ENCODE results near the gene MAU2. TPM values are rescaled to one million over a fixed set of nuclear protein-coding genes. Genes with fewer than 3 reads are reported as not detected.
"Not testable (repeated sequence)": the region's sequence is repeated elsewhere in the genome, so short reads cannot be mapped to it uniquely, and the experiment has no call there.

MAU2 gene
- total RNA-seq, 1 experiment from 2014 or later, result 37.3 TPM

DNA sequence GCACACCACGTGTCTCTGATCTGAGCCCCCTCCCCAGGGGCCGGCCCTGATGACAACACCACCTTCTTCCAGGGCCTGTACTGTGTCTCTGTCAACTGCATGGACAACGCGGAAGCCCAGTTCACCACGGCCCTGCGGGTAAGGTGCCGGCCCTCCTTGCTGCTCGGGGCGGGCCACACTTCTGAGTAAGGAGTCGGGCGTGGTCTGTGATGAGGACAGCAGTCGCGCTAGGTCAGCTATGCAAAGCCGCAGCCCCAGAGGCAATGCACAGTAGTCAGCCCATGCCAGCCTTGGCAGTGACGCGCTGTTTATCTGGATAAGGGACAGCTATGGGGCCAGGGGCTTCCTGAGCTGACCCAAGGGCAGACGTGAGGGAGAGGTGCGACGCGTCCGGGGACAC lies 24.6 kb downstream of the MAU2 start:
- Histone ChIP-seq H3K27me3 (ENCODE audit: low read length) (no peaks in the 10 kb centered on the region), H4K20me1 (ENCODE audit: insufficient read depth, low read depth, low read length) (0 out of 2 replicates have a peak, but pooled peaks cover 7% of the 10 kb centered on the region), H3K79me2 (ENCODE audit: low read length) (no peaks in the 10 kb centered on the region), H2AFZ (ENCODE audit: low read length) (no peak overlapping the region), H3K4me3 (ENCODE audit: low read length) (no peak overlapping the region), H3K27ac (ENCODE audit: low read length) (no peak overlapping the region), H3K9ac (ENCODE audit: low read length) (no peak overlapping the region), H3K4me2 (ENCODE audit: low read depth, low read length, poor library complexity, severe bottlenecking) (no peak overlapping the region), H3K9me2 (replicated peaks; ENCODE audit: insufficient read depth, low read length) (no peaks in the 10 kb centered on the region), H3K4me1 (ENCODE audit: low read length) (no peaks in the 10 kb centered on the region), H3K36me3 (ENCODE audit: insufficient read depth, low read length) (peaks cover 14% of the 10 kb centered on the region), H3K9me3 (ENCODE audit: low read length) (no peaks in the 10 kb centered on the region)
- DNase-seq, result no peak

GRCh38 chr19:19345970-19346369 lies 25.3 kb downstream of the MAU2 start:
- Histone ChIP-seq H3K4me3 (ENCODE audit: low read length) (no peak overlapping the region), H3K27me3 (ENCODE audit: low read length) (no peaks in the 10 kb centered on the region), H3K27ac (ENCODE audit: low read length) (no peak overlapping the region), H3K9ac (ENCODE audit: low read length) (no peak overlapping the region), H3K9me3 (ENCODE audit: low read length) (no peaks in the 10 kb centered on the region), H3K4me1 (ENCODE audit: low read length) (no peaks in the 10 kb centered on the region), H3K9me2 (replicated peaks; ENCODE audit: insufficient read depth, low read length) (no peaks in the 10 kb centered on the region), H3K79me2 (ENCODE audit: low read length) (no peaks in the 10 kb centered on the region), H2AFZ (ENCODE audit: low read length) (no peak overlapping the region), H4K20me1 (ENCODE audit: insufficient read depth, low read depth, low read length) (0 out of 2 replicates have a peak, but pooled peaks cover 7% of the 10 kb centered on the region), H3K36me3 (ENCODE audit: insufficient read depth, low read length) (peaks cover 14% of the 10 kb centered on the region), H3K4me2 (ENCODE audit: low read depth, low read length, poor library complexity, severe bottlenecking) (no peak overlapping the region)
- DNase-seq, result no peak

- H3K4me1 ChIP-seq (ENCODE audit: low read length), result no peaks in the 10 kb centered on the region
- H3K36me3 ChIP-seq (ENCODE audit: insufficient read depth, low read length), result peaks cover 14% of the 10 kb centered on the region
- no peaks in the 10 kb centered on the region for H3K9me3 ChIP-seq (ENCODE audit: low read length)
- no peaks in the 10 kb centered on the region for H3K79me2 ChIP-seq (ENCODE audit: low read length)
- no peaks in the 10 kb centered on the region for H3K27me3 ChIP-seq (ENCODE audit: low read length)
- no peak overlapping the region for H3K27ac ChIP-seq (ENCODE audit: low read length)
- H3K4me2 ChIP-seq (ENCODE audit: low read depth, low read length, poor library complexity, severe bottlenecking), result no peak overlapping the region
- no peak overlapping the region for H2AFZ ChIP-seq (ENCODE audit: low read length)
- H3K9me2 ChIP-seq (replicated peaks; ENCODE audit: insufficient read depth, low read length), result no peaks in the 10 kb centered on the region
- DNase-seq, result no peak
- no peak overlapping the region for H3K9ac ChIP-seq (ENCODE audit: low read length)
- H4K20me1 ChIP-seq (ENCODE audit: insufficient read depth, low read depth, low read length), result 0 out of 2 replicates have a peak, but pooled peaks cover 7% of the 10 kb centered on the region
- H3K4me3 ChIP-seq (ENCODE audit: low read length), result no peak overlapping the region
These were observed 26.9 kb downstream of the MAU2 start for GRCh38 chr19:19347401-19348110.

GRCh38 chr19:19348266-19348665 lies 27.6 kb downstream of the MAU2 start:
- Histone ChIP-seq H3K9me2 (replicated peaks; ENCODE audit: insufficient read depth, low read length) (no peaks in the 10 kb centered on the region), H3K9me3 (ENCODE audit: low read length) (no peaks in the 10 kb centered on the region), H3K4me3 (ENCODE audit: low read length) (no peak overlapping the region), H3K9ac (ENCODE audit: low read length) (no peak overlapping the region), H3K4me2 (ENCODE audit: low read depth, low read length, poor library complexity, severe bottlenecking) (no peak overlapping the region), H3K27ac (ENCODE audit: low read length) (no peak overlapping the region), H3K79me2 (ENCODE audit: low read length) (no peaks in the 10 kb centered on the region), H3K36me3 (ENCODE audit: insufficient read depth, low read length) (peaks cover 9% of the 10 kb centered on the region), H2AFZ (ENCODE audit: low read length) (no peak overlapping the region), H3K4me1 (ENCODE audit: low read length) (no peaks in the 10 kb centered on the region), H4K20me1 (ENCODE audit: insufficient read depth, low read depth, low read length) (0 out of 2 replicates have a peak, but pooled peaks cover 3% of the 10 kb centered on the region), H3K27me3 (ENCODE audit: low read length) (no peaks in the 10 kb centered on the region)
- DNase-seq, result no peak

GRCh38 chr19:19349365-19349764 lies 28.7 kb downstream of the MAU2 start:
- DNase-seq, result no peak
- Histone ChIP-seq H3K4me2 (ENCODE audit: low read depth, low read length, poor library complexity, severe bottlenecking) (no peak overlapping the region), H3K4me1 (ENCODE audit: low read length) (no peaks in the 10 kb centered on the region), H2AFZ (ENCODE audit: low read length) (no peak overlapping the region), H3K4me3 (ENCODE audit: low read length) (no peak overlapping the region), H3K79me2 (ENCODE audit: low read length) (no peaks in the 10 kb centered on the region), H3K9ac (ENCODE audit: low read length) (no peak overlapping the region), H3K27ac (ENCODE audit: low read length) (no peak overlapping the region), H3K27me3 (ENCODE audit: low read length) (no peaks in the 10 kb centered on the region), H4K20me1 (ENCODE audit: insufficient read depth, low read depth, low read length) (no peaks in the 10 kb centered on the region), H3K9me3 (ENCODE audit: low read length) (no peaks in the 10 kb centered on the region), H3K9me2 (replicated peaks; ENCODE audit: insufficient read depth, low read length) (no peaks in the 10 kb centered on the region), H3K36me3 (ENCODE audit: insufficient read depth, low read length) (peaks cover 5% of the 10 kb centered on the region)

- H3K4me3 ChIP-seq (ENCODE audit: low read length); H3K79me2 ChIP-seq (ENCODE audit: low read length); H3K9me2 ChIP-seq (replicated peaks; ENCODE audit: insufficient read depth, low read length); H2AFZ ChIP-seq (ENCODE audit: low read length); H3K27me3 ChIP-seq (ENCODE audit: low read length); H3K9ac ChIP-seq (ENCODE audit: low read length); DNase-seq; H3K4me1 ChIP-seq (ENCODE audit: low read length); H3K9me3 ChIP-seq (ENCODE audit: low read length); H4K20me1 ChIP-seq (ENCODE audit: insufficient read depth, low read depth, low read length); H3K4me2 ChIP-seq (ENCODE audit: low read depth, low read length, poor library complexity, severe bottlenecking); H3K27ac ChIP-seq (ENCODE audit: low read length); H3K36me3 ChIP-seq (ENCODE audit: insufficient read depth, low read length): not testable (repeated sequence)
These were observed 30.1 kb downstream of the MAU2 start for GRCh38 chr19:19350756-19351155.

- no peaks in the 10 kb centered on the region for H3K79me2 ChIP-seq (ENCODE audit: low read length)
- H3K27me3 ChIP-seq (ENCODE audit: low read length), result no peaks in the 10 kb centered on the region
- H2AFZ ChIP-seq (ENCODE audit: low read length), result no peak overlapping the region
- H4K20me1 ChIP-seq (ENCODE audit: insufficient read depth, low read depth, low read length), result no peaks in the 10 kb centered on the region
- H3K4me1 ChIP-seq (ENCODE audit: low read length), result no peaks in the 10 kb centered on the region
- H3K9me2 ChIP-seq (replicated peaks; ENCODE audit: insufficient read depth, low read length), result no peaks in the 10 kb centered on the region
- DNase-seq, result no peak
- no peaks in the 10 kb centered on the region for H3K9me3 ChIP-seq (ENCODE audit: low read length)
- H3K4me2 ChIP-seq (ENCODE audit: low read depth, low read length, poor library complexity, severe bottlenecking), result no peak overlapping the region
- H3K9ac ChIP-seq (ENCODE audit: low read length), result no peak overlapping the region
- peaks cover 5% of the 10 kb centered on the region; the same call in 1 of the 2 replicates for H3K36me3 ChIP-seq (ENCODE audit: insufficient read depth, low read length)
- no peak overlapping the region for H3K27ac ChIP-seq (ENCODE audit: low read length)
- H3K4me3 ChIP-seq (ENCODE audit: low read length), result no peak overlapping the region
These were observed 32.2 kb downstream of the MAU2 start for GRCh38 chr19:19352823-19353222.

- no peak overlapping the region for H3K9ac ChIP-seq (ENCODE audit: low read length)
- no peaks in the 10 kb centered on the region for H3K4me1 ChIP-seq (ENCODE audit: low read length)
- H3K79me2 ChIP-seq (ENCODE audit: low read length), result no peaks in the 10 kb centered on the region
- H3K4me3 ChIP-seq (ENCODE audit: low read length), result no peak overlapping the region
- H3K27me3 ChIP-seq (ENCODE audit: low read length), result no peaks in the 10 kb centered on the region
- DNase-seq, result no peak
- H3K4me2 ChIP-seq (ENCODE audit: low read depth, low read length, poor library complexity, severe bottlenecking), result no peak overlapping the region
- no peak overlapping the region for H2AFZ ChIP-seq (ENCODE audit: low read length)
- no peak overlapping the region for H3K27ac ChIP-seq (ENCODE audit: low read length)
- peaks cover 5% of the 10 kb centered on the region; the same call in 1 of the 2 replicates for H3K36me3 ChIP-seq (ENCODE audit: insufficient read depth, low read length)
- H4K20me1 ChIP-seq (ENCODE audit: insufficient read depth, low read depth, low read length), result no peaks in the 10 kb centered on the region
- no peaks in the 10 kb centered on the region for H3K9me3 ChIP-seq (ENCODE audit: low read length)
- H3K9me2 ChIP-seq (replicated peaks; ENCODE audit: insufficient read depth, low read length), result no peaks in the 10 kb centered on the region
These were observed 33.4 kb downstream of the MAU2 start for GRCh38 chr19:19354007-19354406.

Measured in Karpas-422 (cell line).